ELF-1 (cell line): ENCODE results near the gene OTULINL.
"Not testable (repeated sequence)": the region's sequence is repeated elsewhere in the genome, so short reads cannot be mapped to it uniquely, and the experiment has no call there.

Experiments
- DNase-seq: peaks from one replicate; pipeline ENCODE4 v3.0.0-alpha.2; 2016; ENCODE audit warnings: low read depth, low spot score

OTULINL gene

GRCh38 chr5:14581106-14581890, at the start of gene OTULINL:
OTULINL (plus strand) TSS chr5:14581792; CDS start chr5:14581895, 103 bp downstream.
- peak; percentile 78 for DNase-seq

GRCh38 chr5:14532180-14532579, 49.4 kb upstream of the OTULINL start:
- DNase-seq: no peak

- DNase-seq: no peak
Measured at GRCh38 chr5:14534773-14535172, 46.8 kb upstream of the OTULINL start.

GRCh38 chr5:14545308-14545707, 36.3 kb upstream of the OTULINL start:
- DNase-seq: no peak

- no peak for DNase-seq
Measured at GRCh38 chr5:14545862-14546261, 35.7 kb upstream of the OTULINL start.

GRCh38 chr5:14547666-14548065, 33.9 kb upstream of the OTULINL start:
- no peak for DNase-seq

- DNase-seq: no peak
Measured at GRCh38 chr5:14551211-14551610, 30.4 kb upstream of the OTULINL start.

- no peak for DNase-seq
Measured at GRCh38 chr5:14552017-14552416, 29.6 kb upstream of the OTULINL start.

GRCh38 chr5:14554288-14554687, 27.3 kb upstream of the OTULINL start:
- DNase-seq: not testable (repeated sequence)

GRCh38 chr5:14556015-14556414, 25.6 kb upstream of the OTULINL start:
- DNase-seq: no peak

GRCh38 chr5:14557203-14557770, 24.3 kb upstream of the OTULINL start:
- DNase-seq: no peak

GRCh38 chr5:14557791-14558415, 23.7 kb upstream of the OTULINL start:
- no peak for DNase-seq

- no peak for DNase-seq
Measured at GRCh38 chr5:14560091-14560595, 21.4 kb upstream of the OTULINL start.

GRCh38 chr5:14561741-14562140, 19.9 kb upstream of the OTULINL start:
- no peak for DNase-seq

- DNase-seq: no peak
Measured at GRCh38 chr5:14568333-14568732, 13.3 kb upstream of the OTULINL start.

GRCh38 chr5:14569948-14570691, 11.5 kb upstream of the OTULINL start:
- DNase-seq: no peak

GRCh38 chr5:14571901-14572300, 9.7 kb upstream of the OTULINL start:
- no peak for DNase-seq

GRCh38 chr5:14572385-14572784, 9.2 kb upstream of the OTULINL start:
- no peak for DNase-seq

- no peak for DNase-seq
Measured at GRCh38 chr5:14572836-14573235, 8.8 kb upstream of the OTULINL start.

GRCh38 chr5:14574096-14574495, 7.5 kb upstream of the OTULINL start:
- no peak for DNase-seq

- no peak for DNase-seq
Measured at GRCh38 chr5:14574891-14575508, 6.6 kb upstream of the OTULINL start.

- no peak for DNase-seq
Measured at GRCh38 chr5:14576206-14576605, 5.4 kb upstream of the OTULINL start.
